Spleen (tissue), 7 donors: Measurements from ENCODE around the gene RNASE1.

Experiments
- POLR2A ChIP-seq, 3 donors: fragments of 450-650 bp; IDR thresholded peaks; one replicate each; pipeline ENCODE4 v1.5.1; 2017; ENCODE audit warnings: antibody characterized with exemption in 3 of 3, mild to moderate bottlenecking in 1 of 3
- POLR2AphosphoS5 ChIP-seq, 3 donors: sonication (generic); formaldehyde crosslinking; IDR thresholded peaks; one replicate each; pipeline ENCODE4 v1.5.1; 2017; ENCODE audit warnings: antibody characterized with exemption in 3 of 3
- TF ChIP-seq, protein P1 (sequence below), 11 experiments: fragments of 200-600 bp in 7 of 11; fragments of 450-650 bp in 4 of 11; sonication (generic) in 4 of 11; IDR thresholded peaks in 8 of 11; conservative IDR thresholded peaks in 3 of 11; 1 replicate in 7 of 11; 2 replicates in 4 of 11; pipeline versions ENCODE4 v1.4.0 to v1.8.0; 2016 to 2021; ENCODE audit warnings: antibody characterized with exemption in 11 of 11, inconsistent platforms in 4 of 11, mild to moderate bottlenecking in 1 of 11
- donor health status: DM: no; HTN: no; CAD: no; lungs with moderate emphysema.
- donor health status: DM: no; HTN: no; CAD: no.
- donor health status: DM: no; HTN: no; CAD: no.

DNA sequence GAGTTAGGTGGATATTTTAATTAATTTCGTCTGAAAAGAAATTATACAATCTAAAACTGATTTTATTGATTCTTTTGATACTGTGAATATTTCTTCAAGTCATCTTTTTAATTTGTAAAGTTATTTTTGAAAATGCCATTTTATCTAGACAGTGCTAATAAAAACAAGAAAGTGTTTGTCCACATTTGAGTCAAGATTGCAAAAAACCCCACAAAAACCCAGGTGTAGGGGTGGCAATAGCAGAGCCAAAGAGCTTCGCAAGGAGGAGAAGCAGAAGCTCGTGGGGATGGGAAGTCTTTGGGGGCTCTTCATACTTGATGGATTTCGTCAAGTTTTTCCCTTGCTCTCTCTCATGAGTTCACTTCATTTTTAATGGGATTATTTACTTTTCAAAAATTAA lies 15.6 kb downstream of the RNASE1 start:
- TF ChIP-seq, protein P1, sequence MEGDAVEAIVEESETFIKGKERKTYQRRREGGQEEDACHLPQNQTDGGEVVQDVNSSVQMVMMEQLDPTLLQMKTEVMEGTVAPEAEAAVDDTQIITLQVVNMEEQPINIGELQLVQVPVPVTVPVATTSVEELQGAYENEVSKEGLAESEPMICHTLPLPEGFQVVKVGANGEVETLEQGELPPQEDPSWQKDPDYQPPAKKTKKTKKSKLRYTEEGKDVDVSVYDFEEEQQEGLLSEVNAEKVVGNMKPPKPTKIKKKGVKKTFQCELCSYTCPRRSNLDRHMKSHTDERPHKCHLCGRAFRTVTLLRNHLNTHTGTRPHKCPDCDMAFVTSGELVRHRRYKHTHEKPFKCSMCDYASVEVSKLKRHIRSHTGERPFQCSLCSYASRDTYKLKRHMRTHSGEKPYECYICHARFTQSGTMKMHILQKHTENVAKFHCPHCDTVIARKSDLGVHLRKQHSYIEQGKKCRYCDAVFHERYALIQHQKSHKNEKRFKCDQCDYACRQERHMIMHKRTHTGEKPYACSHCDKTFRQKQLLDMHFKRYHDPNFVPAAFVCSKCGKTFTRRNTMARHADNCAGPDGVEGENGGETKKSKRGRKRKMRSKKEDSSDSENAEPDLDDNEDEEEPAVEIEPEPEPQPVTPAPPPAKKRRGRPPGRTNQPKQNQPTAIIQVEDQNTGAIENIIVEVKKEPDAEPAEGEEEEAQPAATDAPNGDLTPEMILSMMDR (IDR thresholded peaks at IDR 0.05 in 8 of 11, conservative IDR thresholded peaks at IDR 0.05 in 3 of 11), result no peak
- TF ChIP-seq POLR2A (IDR thresholded peaks at IDR 0.05) (no peak), POLR2AphosphoS5 (IDR thresholded peaks at IDR 0.05) (no peak)
